GM12864 (cell line): ENCODE measurements around the gene LARGE1.

ENCODE experiments used
- DNase-seq: peaks from one replicate; pipeline ENCODE4 v3.0.0-alpha.2; 2011; ENCODE audit warnings: low read depth
- H3K4me3 ChIP-seq: 2 replicates; pipeline ENCODE4 v1.5.1; 2011; ENCODE audit warnings: mild to moderate bottlenecking, low read depth, low read length, control low read depth
- CTCF ChIP-seq: IDR thresholded peaks from 2 replicates; pipeline ENCODE4 v1.5.1; 2011; ENCODE audit warnings: low read depth, mild to moderate bottlenecking, moderate library complexity, low read length, control low read depth, inconsistent platforms; ENCODE audit errors: missing control alignments

LARGE1 gene

GRCh38 chr22:33553493-33553892 lies 366.8 kb downstream of the LARGE1 start:
- no peak for TF ChIP-seq CTCF
- no peak overlapping the region for H3K4me3 ChIP-seq
- no peak for DNase-seq

GRCh38 chr22:33544707-33545106 lies 375.6 kb downstream of the LARGE1 start:
- H3K4me3 ChIP-seq, result no peak overlapping the region
- no peak for DNase-seq
- no peak for TF ChIP-seq CTCF

- H3K4me3 ChIP-seq, result no peak overlapping the region
- TF ChIP-seq CTCF, result no peak
- DNase-seq, result no peak
Measured at GRCh38 chr22:33542722-33543121, 377.6 kb downstream of the LARGE1 start.

GRCh38 chr22:33542153-33542552 lies 378.1 kb downstream of the LARGE1 start:
- no peak for DNase-seq
- no peak overlapping the region for H3K4me3 ChIP-seq
- no peak for TF ChIP-seq CTCF

GRCh38 chr22:33539902-33540751 lies 380.1 kb downstream of the LARGE1 start:
- DNase-seq, result no peak

GRCh38 chr22:33539202-33539901 lies 380.9 kb downstream of the LARGE1 start:
- no peak for DNase-seq
- H3K4me3 ChIP-seq, result no peak overlapping the region
- TF ChIP-seq CTCF, result no peak

More at GRCh38 chr22:33539902-33540751, 380.1 kb downstream of the LARGE1 start:
- no peak for TF ChIP-seq CTCF
- no peak overlapping the region for H3K4me3 ChIP-seq
